ENCODE data around the gene DOK6.

The DOK6 gene

DNA sequence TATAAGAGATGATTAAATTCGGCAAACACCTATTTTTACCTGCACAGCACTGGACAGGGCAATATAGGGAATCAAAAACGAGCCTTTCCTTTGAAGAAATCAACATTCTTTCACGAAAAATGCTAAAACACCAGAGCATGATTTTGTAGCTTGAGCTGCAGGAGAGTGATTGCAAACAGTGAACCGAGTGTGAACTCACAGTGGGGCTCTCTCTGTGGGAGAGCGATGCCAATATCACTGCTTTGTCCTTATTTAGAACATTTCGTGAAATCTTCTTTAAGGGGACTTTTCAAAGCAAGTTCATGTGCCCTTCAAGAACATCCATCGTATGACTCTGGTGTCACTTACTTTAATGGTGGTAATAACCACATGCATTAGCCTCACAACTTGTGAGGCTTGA is 308.2 kb downstream of the DOK6 start:
- no peak for DNase-seq (ENCODE audit: low spot score)
- TF ChIP-seq, protein P1, sequence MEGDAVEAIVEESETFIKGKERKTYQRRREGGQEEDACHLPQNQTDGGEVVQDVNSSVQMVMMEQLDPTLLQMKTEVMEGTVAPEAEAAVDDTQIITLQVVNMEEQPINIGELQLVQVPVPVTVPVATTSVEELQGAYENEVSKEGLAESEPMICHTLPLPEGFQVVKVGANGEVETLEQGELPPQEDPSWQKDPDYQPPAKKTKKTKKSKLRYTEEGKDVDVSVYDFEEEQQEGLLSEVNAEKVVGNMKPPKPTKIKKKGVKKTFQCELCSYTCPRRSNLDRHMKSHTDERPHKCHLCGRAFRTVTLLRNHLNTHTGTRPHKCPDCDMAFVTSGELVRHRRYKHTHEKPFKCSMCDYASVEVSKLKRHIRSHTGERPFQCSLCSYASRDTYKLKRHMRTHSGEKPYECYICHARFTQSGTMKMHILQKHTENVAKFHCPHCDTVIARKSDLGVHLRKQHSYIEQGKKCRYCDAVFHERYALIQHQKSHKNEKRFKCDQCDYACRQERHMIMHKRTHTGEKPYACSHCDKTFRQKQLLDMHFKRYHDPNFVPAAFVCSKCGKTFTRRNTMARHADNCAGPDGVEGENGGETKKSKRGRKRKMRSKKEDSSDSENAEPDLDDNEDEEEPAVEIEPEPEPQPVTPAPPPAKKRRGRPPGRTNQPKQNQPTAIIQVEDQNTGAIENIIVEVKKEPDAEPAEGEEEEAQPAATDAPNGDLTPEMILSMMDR (IDR thresholded peaks at IDR 0.05; ENCODE audit: extremely low read depth, missing control alignments) = no peak

DNA sequence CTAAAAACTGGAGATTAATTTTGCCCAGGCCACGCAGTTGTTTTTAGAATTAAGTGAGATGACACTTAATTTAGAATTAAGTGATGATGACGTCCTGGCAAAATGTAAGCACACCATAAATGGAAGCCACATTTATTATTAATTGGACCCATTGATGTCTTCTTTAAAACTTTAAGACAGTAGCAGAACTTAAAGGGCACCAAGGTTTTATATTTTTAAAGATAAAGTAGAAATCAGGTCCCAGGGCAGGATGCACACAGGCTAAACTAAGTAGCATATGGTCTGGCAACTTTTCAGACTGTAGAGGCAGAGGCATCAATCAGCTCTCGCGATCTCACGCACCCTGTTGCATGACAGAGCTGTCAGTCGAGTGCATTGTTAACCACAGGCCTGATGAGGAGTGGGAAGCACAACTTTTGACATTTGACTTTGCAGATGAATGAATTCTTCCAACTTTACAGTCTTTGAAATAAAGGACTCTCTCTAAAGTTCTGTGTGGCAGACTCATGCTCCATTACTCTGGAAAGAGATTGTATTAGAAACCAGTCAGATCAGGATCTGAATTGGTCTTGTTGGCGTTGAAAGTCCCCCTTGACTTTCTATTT is 314.6 kb downstream of the DOK6 start:
- TF ChIP-seq, protein P1 (IDR thresholded peaks at IDR 0.05; ENCODE audit: extremely low read depth, missing control alignments) = no peak

DNA sequence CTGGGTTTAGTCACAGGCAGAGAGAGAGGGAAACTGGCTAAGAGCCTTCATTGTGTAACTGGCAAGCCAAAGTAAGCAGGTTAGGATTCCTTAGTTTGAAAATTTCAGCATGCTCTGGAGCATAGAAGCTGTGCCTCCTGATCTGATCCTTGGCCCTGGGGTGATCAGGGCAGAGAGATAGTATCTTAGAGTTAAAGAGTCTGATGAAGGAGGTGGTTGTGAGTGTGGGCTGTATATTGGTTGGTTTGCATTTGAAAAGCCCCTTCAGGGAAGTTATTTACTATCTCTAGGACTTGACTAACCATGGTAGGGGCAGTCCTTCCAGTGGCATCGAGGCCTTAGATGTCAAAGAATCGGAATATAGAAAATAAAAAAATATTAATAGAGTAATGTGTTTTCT is 316.9 kb downstream of the DOK6 start:
- TF ChIP-seq, protein P1 (IDR thresholded peaks at IDR 0.05; ENCODE audit: extremely low read depth, missing control alignments) = no peak

More for the DNA sequence above, 314.6 kb downstream of the DOK6 start:
- no peak for DNase-seq (ENCODE audit: low spot score)

DNA sequence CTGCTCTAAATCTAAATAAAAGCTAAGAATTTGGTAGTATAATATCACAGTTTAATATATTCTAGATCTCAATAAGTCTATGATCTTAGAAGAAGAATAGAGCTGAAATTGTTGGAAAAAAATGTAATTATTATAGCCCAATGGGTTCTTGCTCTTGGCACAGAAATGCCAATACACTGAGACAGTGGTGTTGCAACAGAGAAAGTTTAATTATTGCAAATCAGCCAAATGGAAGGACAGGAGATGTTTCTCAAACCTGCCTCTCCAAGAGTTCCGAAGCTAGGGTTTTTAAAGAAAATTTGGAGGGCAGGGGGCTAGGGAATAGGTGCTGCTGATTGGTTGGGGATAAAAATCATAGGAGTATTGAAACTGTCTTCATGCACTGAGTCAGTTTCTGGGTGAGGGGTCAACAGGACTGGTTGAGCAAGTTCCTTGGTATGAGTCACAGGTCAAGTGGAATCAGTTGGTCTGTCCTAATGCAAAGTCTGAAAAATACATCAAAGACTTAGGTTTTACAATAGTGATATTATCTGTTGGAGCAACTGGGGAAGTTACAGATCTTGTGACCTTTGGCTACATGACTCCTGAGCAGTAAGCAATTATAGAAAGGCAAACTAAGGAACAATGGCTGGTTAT is 318.3 kb downstream of the DOK6 start:
- no peak for DNase-seq (ENCODE audit: low spot score)

More for the DNA sequence above, 316.9 kb downstream of the DOK6 start:
- DNase-seq (ENCODE audit: low spot score) = no peak

DNA sequence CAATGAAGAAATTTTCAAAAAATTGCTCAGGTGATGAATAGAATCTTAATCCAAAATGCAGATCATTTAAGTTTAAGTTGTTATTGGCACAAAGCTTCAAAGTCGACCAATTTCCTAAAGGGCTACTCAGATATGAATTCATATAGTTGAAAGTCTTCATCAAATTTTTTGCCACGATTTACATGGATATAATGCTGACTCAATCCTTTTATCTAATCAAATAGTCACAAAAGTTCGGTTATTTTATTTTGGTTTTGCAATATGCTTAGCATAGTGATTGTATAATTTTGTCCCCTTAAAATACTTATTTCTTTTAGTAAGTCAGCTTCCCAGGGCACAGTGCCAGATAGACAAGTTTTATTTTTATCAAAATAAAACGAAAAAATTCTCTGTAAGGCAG is 319.7 kb downstream of the DOK6 start:
- TF ChIP-seq, protein P1 (IDR thresholded peaks at IDR 0.05; ENCODE audit: extremely low read depth, missing control alignments) = no peak
- DNase-seq (ENCODE audit: low spot score) = no peak

More for the DNA sequence above, 318.3 kb downstream of the DOK6 start:
- TF ChIP-seq, protein P1 (IDR thresholded peaks at IDR 0.05; ENCODE audit: extremely low read depth, missing control alignments) = no peak

DNA sequence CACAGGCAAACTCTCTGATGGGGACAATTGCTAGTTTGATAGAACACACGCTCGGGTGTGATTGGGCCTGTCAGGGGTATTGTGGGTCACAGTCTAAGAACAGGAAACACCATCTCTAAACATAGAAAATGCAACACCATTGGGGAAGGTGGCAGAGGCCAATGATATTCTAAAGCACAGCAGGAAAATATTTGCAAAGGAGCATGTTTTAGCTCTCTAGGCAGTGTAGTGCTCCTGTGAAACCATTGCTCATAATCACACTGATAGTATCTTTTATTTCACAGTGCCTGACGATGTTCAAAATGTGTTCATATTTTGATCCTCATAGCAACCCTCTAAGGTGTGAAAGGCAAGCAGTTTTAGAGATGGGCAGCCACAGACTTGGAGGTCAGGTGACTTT is 322.7 kb downstream of the DOK6 start:
- no peak for DNase-seq (ENCODE audit: low spot score)
- TF ChIP-seq, protein P1 (IDR thresholded peaks at IDR 0.05; ENCODE audit: extremely low read depth, missing control alignments) = no peak

DNA sequence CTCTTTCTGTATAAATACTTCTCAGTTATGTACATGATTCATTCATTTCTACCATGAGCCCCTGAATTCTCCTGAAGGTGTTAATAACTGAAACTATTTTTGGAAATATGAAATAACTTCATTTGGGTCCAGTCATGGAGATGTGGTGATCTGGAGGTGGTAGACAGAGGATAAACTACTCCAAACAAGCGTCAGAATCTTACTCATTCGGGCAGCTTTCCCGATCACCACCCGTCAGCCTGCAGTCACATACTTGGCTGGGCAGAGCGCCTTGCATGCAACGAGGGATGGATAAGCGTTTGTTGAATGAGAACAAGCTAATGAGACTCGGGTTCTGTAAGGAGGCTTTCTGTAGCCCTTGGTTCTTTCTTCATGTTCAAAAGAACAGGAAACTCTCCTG is 324.3 kb downstream of the DOK6 start:
- no peak for DNase-seq (ENCODE audit: low spot score)
- TF ChIP-seq, protein P1 (IDR thresholded peaks at IDR 0.05; ENCODE audit: extremely low read depth, missing control alignments) = no peak
